Left lung (tissue), 10 donors: ENCODE measurements around the gene MLLT1. TPM values are rescaled to one million over a fixed set of nuclear protein-coding genes. Genes with fewer than 3 reads are reported as not detected.

Source experiments
- ATAC-seq: fragments of 200-7000 bp; cut with Tn5 transposase; one replicate; pipeline ENCODE4 v1.9.1; 2020; ENCODE audit warnings: moderate library complexity
- DNase-seq, 4 donors: peaks; one replicate each; pipeline ENCODE4 v3.0.0-alpha.2; 2013 to 2020
- H3K27ac ChIP-seq, 2 donors: fragments of 200-600 bp; sonication (generic) in 1 of 2; one replicate each; pipeline versions ENCODE4 v1.5.0 to v1.8.0; 2020 to 2021
- H3K27me3 ChIP-seq, 2 donors: fragments of 200-600 bp; sonication (generic) in 1 of 2; one replicate each; pipeline versions ENCODE4 v1.5.0 to v1.8.0; 2020 to 2021
- H3K36me3 ChIP-seq, 2 donors: fragments of 200-600 bp; sonication (generic) in 1 of 2; one replicate each; pipeline versions ENCODE4 v1.5.0 to v1.8.0; 2020 to 2021
- H3K4me1 ChIP-seq, 2 donors: fragments of 200-600 bp; one replicate each; pipeline ENCODE4 v1.8.0; 2021
- H3K4me3 ChIP-seq, 2 donors: fragments of 200-600 bp; sonication (generic) in 1 of 2; one replicate each; pipeline versions ENCODE4 v1.5.0 to v1.8.0; 2020 to 2021; ENCODE audit warnings: mild to moderate bottlenecking in 1 of 2
- H3K9me3 ChIP-seq, 2 donors: fragments of 200-600 bp; sonication (generic) in 1 of 2; one replicate each; pipeline versions ENCODE4 v1.5.0 to v1.8.0; 2020 to 2021
- CTCF ChIP-seq, 2 donors: fragments of 200-600 bp; sonication (generic) in 1 of 2; IDR thresholded peaks; one replicate each; pipeline versions ENCODE4 v1.5.0 to v1.8.0; 2021; ENCODE audit warnings: antibody characterized with exemption in 2 of 2
- intact Hi-C, 2 donors: fragments of 100-400 bp; cut with DNase I; formaldehyde crosslinking; loops; one replicate each; pipeline versions ENCODE4 v1.11.2 to v1.14.2; 2022
- polyA plus RNA-seq, 6 donors: library from polyadenylated mRNA; unstranded; fragments of 120-200 nt; gene quantifications; one replicate each; pipeline ENCODE4 v1.2.1, GENCODE V29; 2013; ENCODE audit not compliant: insufficient read length in 6 of 6
- total RNA-seq, 2 donors: library from RNA; stranded (reverse); fragmentation: NEBNext Ultra II Directional; extraction: Animal tissue kit (Norgen Biotek cat#: 25700); gene quantifications; one replicate each; pipeline ENCODE4 v1.2.1, GENCODE V29; 2021
- donor health status: DM: no; HTN: yes; CAD: no.
- donor health status: DM: no; HTN: no; CAD: no.

MLLT1 gene
- total and polyA plus RNA-seq, 8 donors, result 69.3 to 106 (median 81.4) TPM

GRCh38 chr19:6248844-6249243 is 30.9 kb downstream of the MLLT1 start:
- Histone ChIP-seq H3K4me3 (no peak overlapping the region), H3K27me3 (no peaks in the 10 kb centered on the region), H3K27ac (peak overlapping the region in 1 of 2 donors; percentile 84), H3K9me3 (no peaks in the 10 kb centered on the region), H3K36me3 (peaks cover 0 to 6% of the 10 kb centered on the region in 2 donors), H3K4me1 (peaks cover 5 to 57% of the 10 kb centered on the region in 2 donors)
- no peak for TF ChIP-seq CTCF (IDR thresholded peaks at IDR 0.05)
- ATAC-seq, result no peak
- intact Hi-C loops, result no loop called here
- no peak for DNase-seq

DNA sequence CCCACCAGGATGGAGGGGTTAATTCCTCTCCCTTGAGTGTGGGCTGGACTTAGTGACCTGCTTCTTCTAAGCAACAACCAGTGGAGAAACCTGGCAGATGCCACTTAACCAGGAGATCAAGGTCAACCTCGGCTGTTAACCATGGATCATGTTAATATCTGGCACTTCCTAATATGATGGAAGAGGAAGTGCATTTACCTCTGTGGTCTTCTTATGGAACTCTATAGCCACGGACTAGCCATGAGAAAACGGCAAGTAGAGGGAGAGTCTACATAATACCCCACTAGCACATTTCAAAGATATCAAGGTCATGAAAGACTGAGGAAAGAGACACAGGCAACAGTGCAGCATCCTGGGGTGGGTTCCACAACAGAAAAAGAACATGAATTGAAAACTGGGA is 31.4 kb downstream of the MLLT1 start:
- intact Hi-C loops, result no loop called here
- no peaks in the 10 kb centered on the region for H3K27me3 ChIP-seq
- H3K4me3 ChIP-seq, result no peak overlapping the region
- ATAC-seq (no peak), DNase-seq (no peak)
- H3K4me1 ChIP-seq, result peaks cover 9 to 62% of the 10 kb centered on the region in 2 donors
- H3K27ac ChIP-seq, result peak overlapping the region in 1 of 2 donors; percentile 84
- H3K9me3 ChIP-seq, result no peaks in the 10 kb centered on the region
- peaks cover 0 to 5% of the 10 kb centered on the region in 2 donors for H3K36me3 ChIP-seq
- TF ChIP-seq CTCF (IDR thresholded peaks at IDR 0.05), result no peak

GRCh38 chr19:6247007-6247288 is 32.8 kb downstream of the MLLT1 start:
- DNase-seq (no peak), ATAC-seq (no peak)
- H3K27me3 ChIP-seq, result no peaks in the 10 kb centered on the region
- TF ChIP-seq CTCF (IDR thresholded peaks at IDR 0.05), result no peak
- H3K36me3 ChIP-seq, result peaks cover 0 to 5% of the 10 kb centered on the region in 2 donors
- intact Hi-C loops, result no loop called here
- no peak overlapping the region for H3K4me3 ChIP-seq
- no peaks in the 10 kb centered on the region for H3K9me3 ChIP-seq
- peak overlapping the region in 1 of 2 donors; percentile 33 for H3K27ac ChIP-seq
- H3K4me1 ChIP-seq, result peaks cover 16 to 74% of the 10 kb centered on the region in 2 donors

GRCh38 chr19:6246174-6247006 is 33.4 kb downstream of the MLLT1 start:
- no peaks in the 10 kb centered on the region for H3K9me3 ChIP-seq
- peaks cover 0 to 5% of the 10 kb centered on the region in 2 donors for H3K36me3 ChIP-seq
- ATAC-seq (no peak), DNase-seq (no peak)
- peak overlapping the region in 1 of 2 donors; percentile 33 for H3K27ac ChIP-seq
- peaks cover 16 to 74% of the 10 kb centered on the region in 2 donors for H3K4me1 ChIP-seq
- no peak for TF ChIP-seq CTCF (IDR thresholded peaks at IDR 0.05)
- intact Hi-C loops, result no loop called here
- H3K4me3 ChIP-seq, result no peak overlapping the region
- no peaks in the 10 kb centered on the region for H3K27me3 ChIP-seq

DNA sequence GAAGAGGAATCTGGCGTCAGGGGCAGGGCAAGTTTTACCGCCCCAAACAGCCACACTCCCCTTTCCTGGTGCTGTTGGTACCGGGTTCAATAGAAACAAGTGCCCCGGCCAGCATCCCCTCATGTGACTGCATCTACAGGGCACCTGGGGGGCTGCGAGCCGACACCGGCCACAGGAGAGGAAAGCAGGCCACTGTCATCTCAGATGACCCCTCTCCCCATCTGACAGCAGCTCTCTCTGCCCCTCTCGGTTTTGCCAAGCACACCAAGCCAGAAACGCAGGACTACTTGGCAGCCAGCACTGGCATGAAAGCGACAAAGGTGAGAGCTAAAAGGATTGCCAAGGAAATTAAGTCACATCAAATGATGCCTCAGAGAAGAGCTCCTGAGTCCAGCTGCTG is 37.1 kb downstream of the MLLT1 start:
- H3K4me3 ChIP-seq, result no peak overlapping the region
- peaks cover 0 to 5% of the 10 kb centered on the region in 2 donors for H3K36me3 ChIP-seq
- H3K4me1 ChIP-seq, result peaks cover 27 to 72% of the 10 kb centered on the region in 2 donors
- no peaks in the 10 kb centered on the region for H3K27me3 ChIP-seq
- no peaks in the 10 kb centered on the region for H3K9me3 ChIP-seq
- TF ChIP-seq CTCF (IDR thresholded peaks at IDR 0.05), result no peak
- DNase-seq (no peak), ATAC-seq (no peak)
- H3K27ac ChIP-seq, result peak overlapping the region in 1 of 2 donors; percentile 85
- intact Hi-C loops, result no loop called here
